Uterus (tissue), 2 donors: ENCODE results near the gene NLK.

Experiments
- CTCF ChIP-seq, 4 experiments: fragments of 200-600 bp in 2 of 4; fragments of 450-650 bp in 2 of 4; sonication (generic) in 2 of 4; IDR thresholded peaks; one replicate each; pipeline ENCODE4 v1.5.1; 2016 to 2019; ENCODE audit warnings: antibody characterized with exemption in 4 of 4, mild to moderate bottlenecking in 2 of 4, moderate library complexity in 1 of 4
- POLR2A ChIP-seq, 2 donors: fragments of 450-650 bp; IDR thresholded peaks; one replicate each; pipeline ENCODE4 v1.6.1; 2016; ENCODE audit warnings: antibody characterized with exemption in 2 of 2, mild to moderate bottlenecking in 1 of 2, moderate library complexity in 1 of 2

GRCh38 chr17:28053725-28054124, 11.2 kb downstream of the NLK start:
- TF ChIP-seq POLR2A (IDR thresholded peaks at IDR 0.05) (no peak), CTCF (IDR thresholded peaks at IDR 0.05) (no peak)
